ENCODE results near the gene HIBADH. TPM values are rescaled to one million over a fixed set of nuclear protein-coding genes. Genes with fewer than 3 reads are reported as not detected.

HIBADH gene
- total RNA-seq, 1 experiment from 2014 or later = 51.5 TPM

DNA sequence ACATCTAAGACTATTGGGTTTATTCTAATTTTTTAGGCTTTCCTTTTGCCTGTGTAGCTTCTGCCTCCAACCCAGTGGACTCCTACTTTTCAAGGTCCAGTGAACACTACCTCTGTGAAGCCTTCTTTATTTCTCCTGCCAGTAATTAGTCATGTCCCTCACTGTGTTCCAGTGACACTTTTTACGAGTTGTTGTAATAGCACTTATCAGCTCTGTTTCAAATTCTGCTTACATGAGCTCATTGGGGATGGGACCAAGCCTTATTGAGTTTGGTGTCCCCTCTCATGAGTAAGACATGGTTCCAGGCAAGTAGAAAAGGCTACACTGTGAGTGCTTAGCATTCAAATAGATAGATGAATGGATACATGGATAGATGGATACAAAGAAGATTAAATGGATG lies 184.6 kb downstream of the HIBADH start:
- TF ChIP-seq, protein P1, sequence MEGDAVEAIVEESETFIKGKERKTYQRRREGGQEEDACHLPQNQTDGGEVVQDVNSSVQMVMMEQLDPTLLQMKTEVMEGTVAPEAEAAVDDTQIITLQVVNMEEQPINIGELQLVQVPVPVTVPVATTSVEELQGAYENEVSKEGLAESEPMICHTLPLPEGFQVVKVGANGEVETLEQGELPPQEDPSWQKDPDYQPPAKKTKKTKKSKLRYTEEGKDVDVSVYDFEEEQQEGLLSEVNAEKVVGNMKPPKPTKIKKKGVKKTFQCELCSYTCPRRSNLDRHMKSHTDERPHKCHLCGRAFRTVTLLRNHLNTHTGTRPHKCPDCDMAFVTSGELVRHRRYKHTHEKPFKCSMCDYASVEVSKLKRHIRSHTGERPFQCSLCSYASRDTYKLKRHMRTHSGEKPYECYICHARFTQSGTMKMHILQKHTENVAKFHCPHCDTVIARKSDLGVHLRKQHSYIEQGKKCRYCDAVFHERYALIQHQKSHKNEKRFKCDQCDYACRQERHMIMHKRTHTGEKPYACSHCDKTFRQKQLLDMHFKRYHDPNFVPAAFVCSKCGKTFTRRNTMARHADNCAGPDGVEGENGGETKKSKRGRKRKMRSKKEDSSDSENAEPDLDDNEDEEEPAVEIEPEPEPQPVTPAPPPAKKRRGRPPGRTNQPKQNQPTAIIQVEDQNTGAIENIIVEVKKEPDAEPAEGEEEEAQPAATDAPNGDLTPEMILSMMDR (IDR thresholded peaks at IDR 0.05; ENCODE audit: unreplicated experiment) = no peak
- ChIA-PET CTCF (interaction anchor here (0.6 to 1.6 kb wide), 3 partner anchors 12 to 129 kb away, joined by 3 read pairs; no protein-coding TSS in a partner anchor), POLR2A (interaction anchor here (0.7 to 0.9 kb wide), 2 partner anchors 32 to 228 kb away, joined by 3 to 4 read pairs; no protein-coding TSS in a partner anchor)

DNA sequence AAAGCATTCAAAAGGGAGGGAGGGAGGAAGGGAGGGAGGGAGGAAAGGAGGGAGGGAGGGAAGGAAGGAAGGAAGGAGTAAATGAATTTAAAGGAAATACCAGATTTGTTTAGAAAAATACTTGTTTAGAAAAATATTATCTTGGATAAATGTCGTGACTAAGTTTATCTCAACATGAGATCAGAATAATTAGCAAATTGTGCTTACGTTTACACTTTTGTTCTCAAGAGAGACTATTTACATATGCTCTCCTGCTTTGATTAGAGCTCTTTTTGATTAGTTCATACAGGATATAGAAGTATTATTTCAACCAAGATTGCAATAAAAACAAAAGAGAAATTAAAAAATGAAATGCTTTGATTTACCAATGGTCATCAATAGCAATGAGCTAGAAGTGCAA lies 186.2 kb downstream of the HIBADH start:
- Mint-ChIP-seq H3K9me3 (ENCODE audit: unreplicated experiment) (no peaks in the 10 kb centered on the region), H3K36me3 (ENCODE audit: insufficient read depth, unreplicated experiment) (no peaks in the 10 kb centered on the region), H3K4me3 (ENCODE audit: unreplicated experiment) (no peak overlapping the region), H3K27me3 (ENCODE audit: insufficient read depth, unreplicated experiment) (peaks cover 9% of the 10 kb centered on the region), H3K4me1 (ENCODE audit: insufficient read depth, unreplicated experiment) (no peaks in the 10 kb centered on the region), H3K27ac (ENCODE audit: low read depth, unreplicated experiment) (no peak overlapping the region)
- no TSS peak for BruUV-seq (replicated peaks)
- TF ChIP-seq, protein P1 (IDR thresholded peaks at IDR 0.05; ENCODE audit: unreplicated experiment) = no peak
- intact Hi-C loops (cut with micrococcal nuclease) = no loop called here
- POLR2A ChIA-PET = no interaction called here
- no peak for DNase-seq (ENCODE audit: unreplicated experiment)
- CTCF ChIA-PET = no interaction called here

More for the DNA sequence above, 184.6 kb downstream of the HIBADH start:
- Mint-ChIP-seq H3K9me3 (ENCODE audit: unreplicated experiment) (no peaks in the 10 kb centered on the region), H3K4me1 (ENCODE audit: insufficient read depth, unreplicated experiment) (no peaks in the 10 kb centered on the region), H3K27ac (ENCODE audit: low read depth, unreplicated experiment) (no peak overlapping the region), H3K4me3 (ENCODE audit: unreplicated experiment) (no peak overlapping the region), H3K36me3 (ENCODE audit: insufficient read depth, unreplicated experiment) (no peaks in the 10 kb centered on the region), H3K27me3 (ENCODE audit: insufficient read depth, unreplicated experiment) (peaks cover 9% of the 10 kb centered on the region)
- no peak for DNase-seq (ENCODE audit: unreplicated experiment)
- intact Hi-C loops (cut with micrococcal nuclease) = no loop called here
- BruUV-seq (replicated peaks) = no TSS peak

Other genes starting within 250 kb of the HIBADH start
- 95.0 and 95.9 TPM in 2 replicates for gene TAX1BP1, start 77.3 kb upstream of the HIBADH start, total RNA-seq (2022)